Colonic mucosa (tissue), 4 donors: ENCODE measurements around the gene BRI3BP. TPM values are rescaled to one million over a fixed set of nuclear protein-coding genes. Genes with fewer than 3 reads are reported as not detected.

ENCODE experiments used
- DNase-seq: peaks from one replicate; pipeline ENCODE4 v3.0.0-alpha.2; 2020
- H3K27ac ChIP-seq: fragments of 200-600 bp; one replicate; pipeline ENCODE4 v1.8.0; 2021
- H3K27me3 ChIP-seq: fragments of 200-600 bp; one replicate; pipeline ENCODE4 v1.8.0; 2021
- H3K36me3 ChIP-seq: fragments of 200-600 bp; one replicate; pipeline ENCODE4 v1.8.0; 2021
- H3K4me1 ChIP-seq: fragments of 200-600 bp; one replicate; pipeline ENCODE4 v1.8.0; 2021; ENCODE audit warnings: mild to moderate bottlenecking
- H3K4me3 ChIP-seq: fragments of 200-600 bp; one replicate; pipeline ENCODE4 v1.8.0; 2021
- H3K9ac ChIP-seq, 2 donors: one replicate each; pipeline ENCODE4 v1.7.0; 2013; ENCODE audit warnings: control low read depth in 2 of 2, low read depth in 2 of 2, low read length in 2 of 2
- H3K9me3 ChIP-seq: fragments of 200-600 bp; one replicate; pipeline ENCODE4 v1.8.0; 2021
- intact Hi-C: fragments of 100-400 bp; cut with DNase I; formaldehyde crosslinking; loops from one replicate; pipeline ENCODE4 v1.14.1; 2022
- total RNA-seq, 2 donors: library from RNA; stranded (reverse); fragmentation: NEBNext Ultra II Directional in 1 of 2; extraction: Animal tissue kit (Norgen Biotek cat#: 25700) in 1 of 2; gene quantifications; one replicate each; pipeline ENCODE4 v1.2.1, GENCODE V29; 2021
- TF ChIP-seq, protein P1 (sequence below): fragments of 200-600 bp; IDR thresholded peaks from one replicate; pipeline ENCODE4 v1.8.0; 2022; ENCODE audit warnings: antibody characterized with exemption, mild to moderate bottlenecking
- donor health status: healthy.
- donor health status: DM: no; HTN: no; CAD: no.
- donor health status: DM: no; HTN: no; CAD: no.

The BRI3BP gene
- total RNA-seq, 2 donors from 2014 or later: 50.3 to 81.5 TPM

DNA sequence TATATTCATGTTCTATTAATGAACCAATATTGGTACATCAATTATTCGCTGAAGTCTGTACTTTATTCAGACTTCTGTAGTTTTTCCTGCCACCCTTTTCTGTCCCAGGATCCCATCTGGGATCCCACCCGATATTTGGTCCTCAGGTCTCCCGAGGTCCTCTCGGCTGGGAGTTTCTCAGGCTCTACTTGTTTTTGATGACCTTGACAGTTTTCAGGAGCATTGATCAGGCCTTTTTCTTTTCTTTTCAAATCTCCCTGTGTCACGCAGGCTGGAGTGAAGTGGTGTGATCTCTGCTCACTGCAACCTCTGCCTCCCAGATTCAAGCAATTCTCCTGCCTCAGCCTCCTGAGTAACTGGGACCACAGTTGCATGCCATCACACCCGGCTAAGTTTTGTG is 11.2 kb downstream of the BRI3BP start:
- H3K9me3 ChIP-seq: no peaks in the 10 kb centered on the region
- H3K4me3 ChIP-seq: no peak overlapping the region
- no peaks in the 10 kb centered on the region for H3K27me3 ChIP-seq
- H3K27ac ChIP-seq: no peak overlapping the region
- H3K36me3 ChIP-seq: no peaks in the 10 kb centered on the region
- no peak overlapping the region for H3K9ac ChIP-seq
- TF ChIP-seq, protein P1, sequence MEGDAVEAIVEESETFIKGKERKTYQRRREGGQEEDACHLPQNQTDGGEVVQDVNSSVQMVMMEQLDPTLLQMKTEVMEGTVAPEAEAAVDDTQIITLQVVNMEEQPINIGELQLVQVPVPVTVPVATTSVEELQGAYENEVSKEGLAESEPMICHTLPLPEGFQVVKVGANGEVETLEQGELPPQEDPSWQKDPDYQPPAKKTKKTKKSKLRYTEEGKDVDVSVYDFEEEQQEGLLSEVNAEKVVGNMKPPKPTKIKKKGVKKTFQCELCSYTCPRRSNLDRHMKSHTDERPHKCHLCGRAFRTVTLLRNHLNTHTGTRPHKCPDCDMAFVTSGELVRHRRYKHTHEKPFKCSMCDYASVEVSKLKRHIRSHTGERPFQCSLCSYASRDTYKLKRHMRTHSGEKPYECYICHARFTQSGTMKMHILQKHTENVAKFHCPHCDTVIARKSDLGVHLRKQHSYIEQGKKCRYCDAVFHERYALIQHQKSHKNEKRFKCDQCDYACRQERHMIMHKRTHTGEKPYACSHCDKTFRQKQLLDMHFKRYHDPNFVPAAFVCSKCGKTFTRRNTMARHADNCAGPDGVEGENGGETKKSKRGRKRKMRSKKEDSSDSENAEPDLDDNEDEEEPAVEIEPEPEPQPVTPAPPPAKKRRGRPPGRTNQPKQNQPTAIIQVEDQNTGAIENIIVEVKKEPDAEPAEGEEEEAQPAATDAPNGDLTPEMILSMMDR: no peak
- no peaks in the 10 kb centered on the region for H3K4me1 ChIP-seq
- intact Hi-C loops: no loop called here
- DNase-seq: no peak

DNA sequence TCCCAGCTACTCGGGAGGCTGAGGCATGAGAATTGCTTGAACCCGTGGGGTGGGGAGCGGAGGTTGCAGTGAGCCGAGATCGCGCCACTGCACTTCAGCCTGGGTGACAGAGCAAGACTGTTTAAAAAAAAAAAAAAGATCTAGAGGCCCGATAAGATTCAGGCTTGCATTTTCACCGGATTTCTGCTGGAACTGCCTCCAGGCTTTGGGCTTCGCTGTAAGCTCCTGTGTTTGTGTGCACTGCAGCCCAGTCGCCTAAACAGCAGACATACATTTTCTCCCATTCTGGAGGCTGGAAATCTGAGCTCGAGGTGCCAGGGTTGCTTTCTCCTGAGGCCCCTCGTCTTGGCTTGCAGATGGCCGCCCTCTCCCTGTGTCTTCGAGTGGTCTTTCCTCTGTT is 12.2 kb downstream of the BRI3BP start:
- no peak overlapping the region for H3K9ac ChIP-seq
- no peaks in the 10 kb centered on the region for H3K4me1 ChIP-seq
- H3K27me3 ChIP-seq: no peaks in the 10 kb centered on the region
- H3K4me3 ChIP-seq: no peak overlapping the region
- H3K27ac ChIP-seq: no peak overlapping the region
- TF ChIP-seq, protein P1: no peak
- intact Hi-C loops: no loop called here
- H3K36me3 ChIP-seq: no peaks in the 10 kb centered on the region
- H3K9me3 ChIP-seq: no peaks in the 10 kb centered on the region
- no peak for DNase-seq

DNA sequence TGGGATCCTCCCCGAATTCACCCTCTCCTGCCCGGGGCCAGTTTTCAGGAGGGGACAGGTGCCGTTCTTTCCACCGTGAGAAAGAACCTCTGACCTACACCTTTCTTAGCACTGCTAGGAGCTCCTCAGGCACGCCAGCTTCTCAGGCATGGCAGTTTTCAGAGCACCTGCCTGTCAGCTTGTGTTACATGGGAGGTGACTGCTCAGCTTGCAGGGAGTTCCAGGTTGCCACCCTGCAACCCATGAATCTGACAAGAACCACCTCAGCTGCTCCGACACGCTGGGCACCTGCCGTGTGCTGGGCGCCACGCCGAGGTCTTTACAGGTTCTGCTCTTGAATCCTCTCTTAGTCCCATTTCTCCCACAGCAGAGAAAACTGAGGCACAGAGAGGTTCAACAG is 12.9 kb downstream of the BRI3BP start:
- intact Hi-C loops: no loop called here
- DNase-seq: no peak

DNA sequence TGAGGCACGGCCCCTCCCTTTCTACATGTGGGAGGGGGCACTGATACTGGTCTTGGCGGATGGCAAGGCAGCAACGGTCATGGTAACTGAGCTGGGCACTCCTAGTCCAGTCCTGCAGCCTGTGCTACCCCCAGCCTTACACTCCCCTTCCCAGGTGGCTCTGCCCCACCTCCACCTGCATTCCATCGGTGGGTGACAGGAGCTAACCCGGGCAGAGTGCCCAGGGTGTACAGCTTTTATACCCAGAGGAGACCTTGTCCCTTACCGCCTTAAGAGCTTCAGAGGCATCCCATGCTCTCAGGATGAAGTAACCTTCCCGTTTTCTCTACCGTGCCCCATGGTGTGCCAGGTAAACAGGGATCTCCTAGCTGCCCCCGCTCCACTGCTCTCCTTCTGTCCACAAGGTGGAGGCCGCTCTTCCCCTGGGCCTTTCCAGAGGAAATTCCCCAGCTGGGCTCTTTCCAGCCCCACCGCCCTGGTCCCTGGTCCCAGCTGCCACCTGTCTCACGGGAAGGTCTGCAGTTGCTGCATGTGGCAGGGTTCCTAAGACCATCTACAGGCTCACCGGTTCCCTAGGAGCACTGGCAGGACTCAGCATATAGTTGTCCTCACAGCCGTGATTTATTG is 20.5 kb downstream of the BRI3BP start:
- Histone ChIP-seq H3K27ac (no peak overlapping the region), H3K9ac (no peak overlapping the region), H3K36me3 (no peaks in the 10 kb centered on the region), H3K9me3 (no peaks in the 10 kb centered on the region), H3K27me3 (no peaks in the 10 kb centered on the region), H3K4me3 (no peak overlapping the region), H3K4me1 (no peaks in the 10 kb centered on the region)
- DNase-seq: no peak
- intact Hi-C loops: no loop called here
- TF ChIP-seq, protein P1: no peak

More for the DNA sequence above, 12.9 kb downstream of the BRI3BP start:
- H3K4me1 ChIP-seq: no peaks in the 10 kb centered on the region
- no peak overlapping the region for H3K9ac ChIP-seq
- no peaks in the 10 kb centered on the region for H3K9me3 ChIP-seq
- no peak overlapping the region for H3K27ac ChIP-seq
- H3K4me3 ChIP-seq: no peak overlapping the region
- TF ChIP-seq, protein P1: no peak
- no peaks in the 10 kb centered on the region for H3K36me3 ChIP-seq
- H3K27me3 ChIP-seq: no peaks in the 10 kb centered on the region

DNA sequence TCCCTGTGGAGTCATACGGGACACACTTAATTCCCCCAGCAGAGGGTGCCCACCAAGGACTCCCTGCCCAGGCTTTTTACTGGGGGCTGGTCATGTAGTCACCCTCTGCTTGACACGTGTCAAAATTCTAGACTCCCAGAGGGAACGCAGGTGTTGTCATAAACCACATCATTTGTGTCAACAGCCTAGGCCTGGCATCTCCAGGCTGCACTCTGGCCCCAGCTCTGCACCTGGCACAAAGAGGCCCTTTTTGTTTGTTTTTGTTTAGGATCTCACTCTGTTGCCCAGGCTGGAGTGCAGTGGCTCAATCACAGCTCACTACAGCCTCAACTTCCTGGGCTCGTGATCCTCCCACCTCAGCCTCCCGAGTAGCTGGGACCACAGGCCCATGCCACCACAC is 21.1 kb downstream of the BRI3BP start:
- Histone ChIP-seq H3K4me1 (no peaks in the 10 kb centered on the region), H3K27ac (no peak overlapping the region), H3K9me3 (no peaks in the 10 kb centered on the region), H3K27me3 (no peaks in the 10 kb centered on the region), H3K36me3 (no peaks in the 10 kb centered on the region), H3K4me3 (no peak overlapping the region), H3K9ac (no peak overlapping the region)
- DNase-seq: no peak
- intact Hi-C loops: no loop called here
- TF ChIP-seq, protein P1: no peak
